ENCODE results near the gene MIPOL1.
"Not testable (repeated sequence)": the region's sequence is repeated elsewhere in the genome, so short reads cannot be mapped to it uniquely, and the experiment has no call there.

The MIPOL1 gene

GRCh38 chr14:37268788-37269187, 71.1 kb downstream of the MIPOL1 start:
- H3K36me3 Mint-ChIP-seq = no peaks in the 10 kb centered on the region
- no peak for DNase-seq
- no peak overlapping the region for H3K4me3 Mint-ChIP-seq
- H3K9me3 Mint-ChIP-seq = no peaks in the 10 kb centered on the region
- ATAC-seq (replicated peaks) = no peak
- no peaks in the 10 kb centered on the region for H3K27me3 Mint-ChIP-seq
- no peak overlapping the region for H3K27ac Mint-ChIP-seq
- no peaks in the 10 kb centered on the region for H3K4me1 Mint-ChIP-seq

GRCh38 chr14:37270629-37271028, 72.9 kb downstream of the MIPOL1 start:
- Mint-ChIP-seq H3K4me3 (no peak overlapping the region), H3K4me1 (no peaks in the 10 kb centered on the region), H3K9me3 (no peaks in the 10 kb centered on the region), H3K27me3 (no peaks in the 10 kb centered on the region), H3K27ac (no peak overlapping the region), H3K36me3 (no peaks in the 10 kb centered on the region)
- DNase-seq (no peak), ATAC-seq (replicated peaks) (no peak)

GRCh38 chr14:37272569-37272968, 74.8 kb downstream of the MIPOL1 start:
- Mint-ChIP-seq H3K27me3 (no peaks in the 10 kb centered on the region), H3K36me3 (no peaks in the 10 kb centered on the region), H3K4me3 (no peak overlapping the region), H3K4me1 (no peaks in the 10 kb centered on the region), H3K27ac (no peak overlapping the region), H3K9me3 (no peaks in the 10 kb centered on the region)
- ATAC-seq (replicated peaks) (no peak), DNase-seq (no peak)

- ATAC-seq (replicated peaks) (no peak), DNase-seq (no peak)
- no peaks in the 10 kb centered on the region for H3K36me3 Mint-ChIP-seq
- no peaks in the 10 kb centered on the region for H3K4me1 Mint-ChIP-seq
- no peaks in the 10 kb centered on the region for H3K9me3 Mint-ChIP-seq
- no peak overlapping the region for H3K4me3 Mint-ChIP-seq
- no peaks in the 10 kb centered on the region for H3K27me3 Mint-ChIP-seq
- H3K27ac Mint-ChIP-seq = no peak overlapping the region
Measured at GRCh38 chr14:37274652-37275051, 76.9 kb downstream of the MIPOL1 start.

- H3K36me3 Mint-ChIP-seq = no peaks in the 10 kb centered on the region
- no peaks in the 10 kb centered on the region for H3K27me3 Mint-ChIP-seq
- no peak overlapping the region for H3K27ac Mint-ChIP-seq
- DNase-seq = no peak
- H3K4me3 Mint-ChIP-seq = no peak overlapping the region
- ATAC-seq (replicated peaks) = no peak
- H3K9me3 Mint-ChIP-seq = peaks cover 0 to 3% of the 10 kb centered on the region in 2 donors
- H3K4me1 Mint-ChIP-seq = no peaks in the 10 kb centered on the region
Measured at GRCh38 chr14:37275963-37276362, 78.2 kb downstream of the MIPOL1 start.

- Mint-ChIP-seq H3K9me3 (peaks cover 0 to 4% of the 10 kb centered on the region in 2 donors), H3K27ac (no peak overlapping the region), H3K36me3 (no peaks in the 10 kb centered on the region), H3K4me1 (no peaks in the 10 kb centered on the region), H3K27me3 (no peaks in the 10 kb centered on the region), H3K4me3 (no peak overlapping the region)
- ATAC-seq (replicated peaks) (no peak), DNase-seq (no peak)
Measured at GRCh38 chr14:37278636-37279538, 81.2 kb downstream of the MIPOL1 start.

GRCh38 chr14:37279818-37280217, 82.1 kb downstream of the MIPOL1 start:
- Mint-ChIP-seq H3K27me3 (no peaks in the 10 kb centered on the region), H3K27ac (no peak overlapping the region), H3K4me3 (no peak overlapping the region), H3K4me1 (no peaks in the 10 kb centered on the region), H3K9me3 (peaks cover 0 to 4% of the 10 kb centered on the region in 2 donors), H3K36me3 (no peaks in the 10 kb centered on the region)
- ATAC-seq (replicated peaks) = no peak
- DNase-seq = no peak

- no peaks in the 10 kb centered on the region for H3K4me1 Mint-ChIP-seq
- no peaks in the 10 kb centered on the region for H3K27me3 Mint-ChIP-seq
- H3K36me3 Mint-ChIP-seq = no peaks in the 10 kb centered on the region
- H3K4me3 Mint-ChIP-seq = no peak overlapping the region
- DNase-seq = no peak
- H3K9me3 Mint-ChIP-seq = peaks cover 0 to 4% of the 10 kb centered on the region in 2 donors
- no peak overlapping the region for H3K27ac Mint-ChIP-seq
- ATAC-seq (replicated peaks) = no peak
Measured at GRCh38 chr14:37284760-37285159, 87.0 kb downstream of the MIPOL1 start.

- Mint-ChIP-seq H3K4me3 (no peak overlapping the region), H3K36me3 (no peaks in the 10 kb centered on the region), H3K4me1 (no peaks in the 10 kb centered on the region), H3K27ac (no peak overlapping the region), H3K27me3 (no peaks in the 10 kb centered on the region), H3K9me3 (peaks cover 0 to 4% of the 10 kb centered on the region in 2 donors)
- ATAC-seq (replicated peaks) (no peak), DNase-seq (no peak)
Measured at GRCh38 chr14:37285220-37285619, 87.5 kb downstream of the MIPOL1 start.

- Mint-ChIP-seq H3K4me3 (no peak overlapping the region), H3K4me1 (no peaks in the 10 kb centered on the region), H3K27me3 (no peaks in the 10 kb centered on the region), H3K9me3 (peaks cover 4 to 6% of the 10 kb centered on the region in 2 donors), H3K27ac (no peak overlapping the region), H3K36me3 (no peaks in the 10 kb centered on the region)
- ATAC-seq (replicated peaks) (no peak), DNase-seq (no peak)
Measured at GRCh38 chr14:37289688-37290087, 92.0 kb downstream of the MIPOL1 start.

- H3K27me3 Mint-ChIP-seq; H3K4me1 Mint-ChIP-seq; ATAC-seq (replicated peaks); DNase-seq; H3K36me3 Mint-ChIP-seq; H3K4me3 Mint-ChIP-seq: not testable (repeated sequence)
- H3K27ac Mint-ChIP-seq = peak overlapping the region; percentile 37
- peaks cover 10 to 12% of the 10 kb centered on the region in 2 donors for H3K9me3 Mint-ChIP-seq
Measured at GRCh38 chr14:37295262-37295661, 97.5 kb downstream of the MIPOL1 start.

- Mint-ChIP-seq H3K27me3 (no peaks in the 10 kb centered on the region), H3K4me1 (no peaks in the 10 kb centered on the region), H3K9me3 (peaks cover 2 to 7% of the 10 kb centered on the region in 2 donors), H3K36me3 (no peaks in the 10 kb centered on the region), H3K4me3 (no peak overlapping the region), H3K27ac (no peak overlapping the region)
- ATAC-seq (replicated peaks) = no peak
- no peak for DNase-seq
Measured at GRCh38 chr14:37311252-37311651, 113.5 kb downstream of the MIPOL1 start.

- ATAC-seq (replicated peaks) (no peak), DNase-seq (no peak)
- Mint-ChIP-seq H3K27me3 (no peaks in the 10 kb centered on the region), H3K4me1 (no peaks in the 10 kb centered on the region), H3K36me3 (no peaks in the 10 kb centered on the region), H3K9me3 (peaks cover 4% of the 10 kb centered on the region in 2 donors), H3K27ac (no peak overlapping the region), H3K4me3 (no peak overlapping the region)
Measured at GRCh38 chr14:37318938-37319337, 121.2 kb downstream of the MIPOL1 start.

GRCh38 chr14:37320106-37320505, 122.4 kb downstream of the MIPOL1 start:
- no peak for ATAC-seq (replicated peaks)
- DNase-seq = no peak
- Mint-ChIP-seq H3K27me3 (no peaks in the 10 kb centered on the region), H3K4me3 (no peak overlapping the region), H3K9me3 (peaks cover 4% of the 10 kb centered on the region in 2 donors), H3K36me3 (no peaks in the 10 kb centered on the region), H3K4me1 (no peaks in the 10 kb centered on the region), H3K27ac (no peak overlapping the region)

GRCh38 chr14:37325332-37325731, 127.6 kb downstream of the MIPOL1 start:
- no peak overlapping the region for H3K4me3 Mint-ChIP-seq
- H3K9me3 Mint-ChIP-seq = no peaks in the 10 kb centered on the region
- DNase-seq (no peak), ATAC-seq (replicated peaks) (no peak)
- no peaks in the 10 kb centered on the region for H3K4me1 Mint-ChIP-seq
- no peaks in the 10 kb centered on the region for H3K36me3 Mint-ChIP-seq
- no peaks in the 10 kb centered on the region for H3K27me3 Mint-ChIP-seq
- H3K27ac Mint-ChIP-seq = no peak overlapping the region
